Measurements from ENCODE around the gene CDK5.

GRCh38 chr7:151012911-151013347, 44.8 kb downstream of the CDK5 start:
- TF ChIP-seq SREBF2 (IDR thresholded peaks at IDR 0.05) (no peak), CTCF (IDR thresholded peaks at IDR 0.05) (peak; percentile 52), BHLHE40 (IDR thresholded peaks at IDR 0.05; ENCODE audit: low read depth, low read length) (no peak), CEBPB (IDR thresholded peaks at IDR 0.05) (no peak)

All from A549 (cell line).